ENCODE data around the gene KCNK18.

GRCh38 chr10:117222976-117223692, 25.8 kb downstream of the KCNK18 start:
- TF ChIP-seq FOXP2 (optimal IDR thresholded peaks at IDR 0.05; ENCODE audit: borderline replicate concordance, extremely low read depth, extremely low read length, insufficient read depth): no peak
- TF ChIP-seq TAF1 (IDR thresholded peaks at IDR 0.05; ENCODE audit: borderline replicate concordance, insufficient read depth, low read length): no peak
- no peak for TF ChIP-seq POLR2AphosphoS5 (IDR thresholded peaks at IDR 0.05; ENCODE audit: low read depth, low read length)
- no peak for TF ChIP-seq REST (IDR thresholded peaks at IDR 0.05; ENCODE audit: insufficient read depth in 1 of 2, low read depth in 2 of 2, low read length in 2 of 2)
